ENCODE results near the gene WWP2.

The WWP2 gene

GRCh38 chr16:69761983-69762813 lies at the start of gene WWP2:
Gene WWP2 (plus strand): TSS chr16:69762332. CDS start chr16:69787011, 24,679 bp downstream.
- TF ChIP-seq CTCF (IDR thresholded peaks at IDR 0.05; ENCODE audit: low read depth, low read length) = no peak
- H3K4me3 ChIP-seq (ENCODE audit: low read depth, low read length) = peak within 1 kb of the TSS; percentile 96

- no peak overlapping the region for H3K4me3 ChIP-seq (ENCODE audit: low read depth, low read length)
- no peak for TF ChIP-seq CTCF (IDR thresholded peaks at IDR 0.05; ENCODE audit: low read depth, low read length)
These were observed 49.1 kb upstream of the WWP2 start for GRCh38 chr16:69712914-69713581.

- TF ChIP-seq CTCF (IDR thresholded peaks at IDR 0.05; ENCODE audit: low read depth, low read length) = no peak
- H3K4me3 ChIP-seq (ENCODE audit: low read depth, low read length) = no peak overlapping the region
These were observed 45.1 kb upstream of the WWP2 start for GRCh38 chr16:69717066-69717465.

- no peak overlapping the region for H3K4me3 ChIP-seq (ENCODE audit: low read depth, low read length)
These were observed 43.9 kb upstream of the WWP2 start for GRCh38 chr16:69718111-69718764.

GRCh38 chr16:69720822-69721430 lies 41.2 kb upstream of the WWP2 start:
- no peak overlapping the region for H3K4me3 ChIP-seq (ENCODE audit: low read depth, low read length)
- TF ChIP-seq CTCF (IDR thresholded peaks at IDR 0.05; ENCODE audit: low read depth, low read length) = no peak

More at GRCh38 chr16:69718111-69718764, 43.9 kb upstream of the WWP2 start:
- TF ChIP-seq CTCF (IDR thresholded peaks at IDR 0.05; ENCODE audit: low read depth, low read length) = no peak

GRCh38 chr16:69721441-69721957 lies 40.6 kb upstream of the WWP2 start:
- TF ChIP-seq CTCF (IDR thresholded peaks at IDR 0.05; ENCODE audit: low read depth, low read length) = no peak
- no peak overlapping the region for H3K4me3 ChIP-seq (ENCODE audit: low read depth, low read length)
